ENCODE results near the gene PITPNC1. TPM values are rescaled to one million over a fixed set of nuclear protein-coding genes. Genes with fewer than 3 reads are reported as not detected.

PITPNC1 gene
- total and polyA plus RNA-seq, 2 donors (not counting 1 experiment from before 2014, with no cell fraction given) = 5.8 to 7.1 TPM

- Histone ChIP-seq H2AFZ (ENCODE audit: low read length) (no peak overlapping the region), H3K27me3 (ENCODE audit: control insufficient read depth, insufficient read depth, low read length) (no peaks in the 10 kb centered on the region), H4K20me1 (ENCODE audit: control insufficient read depth, extremely low read depth, insufficient read depth, low read length) (no peaks in the 10 kb centered on the region), H3K4me2 (ENCODE audit: extremely low read depth, insufficient read depth, low read length) (no peak overlapping the region), H3K9ac (ENCODE audit: insufficient read depth, low read length) (no peak overlapping the region), H3K9me3 (ENCODE audit: control insufficient read depth, insufficient read depth, low read depth, low read length) (no peaks in the 10 kb centered on the region), H3K79me2 (ENCODE audit: control insufficient read depth, insufficient read depth, low read length) (no peaks in the 10 kb centered on the region), H3K27ac (ENCODE audit: insufficient read depth, low read length) (no peak overlapping the region), H3K4me1 (ENCODE audit: control insufficient read depth, extremely low read depth, insufficient read depth, low read length) (peaks cover 6% of the 10 kb centered on the region), H3K4me3 (replicated peaks in 1 of 4; ENCODE audit: control extremely low read depth in 1 of 4, insufficient read depth in 1 of 4, low read depth in 3 of 4, low read length in 4 of 4) (no peak overlapping the region), H3K36me3 (ENCODE audit: control insufficient read depth, insufficient read depth, low read length) (no peaks in the 10 kb centered on the region)
- TF ChIP-seq EZH2 (IDR thresholded peaks at IDR 0.05; ENCODE audit: low read length, missing control alignments) (no peak), CTCF (conservative IDR thresholded peaks at IDR 0.05 in 1 of 2, IDR thresholded peaks at IDR 0.05 in 1 of 2; ENCODE audit: low read depth in 1 of 2, low read length in 2 of 2) (no peak)
- no peak for DNase-seq (ENCODE audit: low read depth in 2 of 2)
These were observed 146.0 kb downstream of the PITPNC1 start for GRCh38 chr17:67523101-67523500.

- no peak overlapping the region for H3K4me3 ChIP-seq (replicated peaks in 1 of 4; ENCODE audit: control extremely low read depth in 1 of 4, insufficient read depth in 1 of 4, low read depth in 3 of 4, low read length in 4 of 4)
- H3K79me2 ChIP-seq (ENCODE audit: control insufficient read depth, insufficient read depth, low read length) = no peaks in the 10 kb centered on the region
- H3K9me3 ChIP-seq (ENCODE audit: control insufficient read depth, insufficient read depth, low read depth, low read length) = no peaks in the 10 kb centered on the region
- peaks cover 6% of the 10 kb centered on the region for H3K4me1 ChIP-seq (ENCODE audit: control insufficient read depth, extremely low read depth, insufficient read depth, low read length)
- no peaks in the 10 kb centered on the region for H3K36me3 ChIP-seq (ENCODE audit: control insufficient read depth, insufficient read depth, low read length)
- H3K9ac ChIP-seq (ENCODE audit: insufficient read depth, low read length) = no peak overlapping the region
- H2AFZ ChIP-seq (ENCODE audit: low read length) = no peak overlapping the region
- TF ChIP-seq EZH2 (IDR thresholded peaks at IDR 0.05; ENCODE audit: low read length, missing control alignments) = no peak
- H3K27me3 ChIP-seq (ENCODE audit: control insufficient read depth, insufficient read depth, low read length) = no peaks in the 10 kb centered on the region
- no peak overlapping the region for H3K27ac ChIP-seq (ENCODE audit: insufficient read depth, low read length)
- DNase-seq (ENCODE audit: low read depth in 2 of 2) = no peak
- no peaks in the 10 kb centered on the region for H4K20me1 ChIP-seq (ENCODE audit: control insufficient read depth, extremely low read depth, insufficient read depth, low read length)
- no peak overlapping the region for H3K4me2 ChIP-seq (ENCODE audit: extremely low read depth, insufficient read depth, low read length)
These were observed 148.4 kb downstream of the PITPNC1 start for GRCh38 chr17:67525239-67526135.

GRCh38 chr17:67526700-67527099 lies 149.6 kb downstream of the PITPNC1 start:
- no peak for DNase-seq (ENCODE audit: low read depth in 2 of 2)
- Histone ChIP-seq H3K27ac (ENCODE audit: insufficient read depth, low read length) (no peak overlapping the region), H4K20me1 (ENCODE audit: control insufficient read depth, extremely low read depth, insufficient read depth, low read length) (no peaks in the 10 kb centered on the region), H3K27me3 (ENCODE audit: control insufficient read depth, insufficient read depth, low read length) (no peaks in the 10 kb centered on the region), H3K9me3 (ENCODE audit: control insufficient read depth, insufficient read depth, low read depth, low read length) (no peaks in the 10 kb centered on the region), H2AFZ (ENCODE audit: low read length) (no peak overlapping the region), H3K4me1 (ENCODE audit: control insufficient read depth, extremely low read depth, insufficient read depth, low read length) (peaks cover 6% of the 10 kb centered on the region), H3K4me3 (replicated peaks in 1 of 4; ENCODE audit: control extremely low read depth in 1 of 4, insufficient read depth in 1 of 4, low read depth in 3 of 4, low read length in 4 of 4) (no peak overlapping the region), H3K4me2 (ENCODE audit: extremely low read depth, insufficient read depth, low read length) (no peak overlapping the region), H3K36me3 (ENCODE audit: control insufficient read depth, insufficient read depth, low read length) (no peaks in the 10 kb centered on the region), H3K79me2 (ENCODE audit: control insufficient read depth, insufficient read depth, low read length) (no peaks in the 10 kb centered on the region), H3K9ac (ENCODE audit: insufficient read depth, low read length) (no peak overlapping the region)
- TF ChIP-seq EZH2 (IDR thresholded peaks at IDR 0.05; ENCODE audit: low read length, missing control alignments) (no peak), CTCF (conservative IDR thresholded peaks at IDR 0.05 in 1 of 2, IDR thresholded peaks at IDR 0.05 in 1 of 2; ENCODE audit: low read depth in 1 of 2, low read length in 2 of 2) (no peak)

Measured in fibroblast of lung (primary cell).